HG03064 (cell line): ENCODE data around the gene DNAJB2.
"Not testable (repeated sequence)": the region's sequence is repeated elsewhere in the genome, so short reads cannot be mapped to it uniquely, and the experiment has no call there.

Experiments
- ATAC-seq: cut with Tn5 transposase; IDR thresholded peaks from one replicate; pipeline ENCODE4 v1.9.1; 2021; ENCODE audit warnings: low read depth; ENCODE audit not compliant: unreplicated experiment

The DNAJB2 gene

GRCh38 chr2:219297766-219298456 lies 18.7 kb downstream of the DNAJB2 start:
- ATAC-seq, result no peak

- no peak for ATAC-seq
These were observed 19.7 kb downstream of the DNAJB2 start for GRCh38 chr2:219298759-219299371.

DNA sequence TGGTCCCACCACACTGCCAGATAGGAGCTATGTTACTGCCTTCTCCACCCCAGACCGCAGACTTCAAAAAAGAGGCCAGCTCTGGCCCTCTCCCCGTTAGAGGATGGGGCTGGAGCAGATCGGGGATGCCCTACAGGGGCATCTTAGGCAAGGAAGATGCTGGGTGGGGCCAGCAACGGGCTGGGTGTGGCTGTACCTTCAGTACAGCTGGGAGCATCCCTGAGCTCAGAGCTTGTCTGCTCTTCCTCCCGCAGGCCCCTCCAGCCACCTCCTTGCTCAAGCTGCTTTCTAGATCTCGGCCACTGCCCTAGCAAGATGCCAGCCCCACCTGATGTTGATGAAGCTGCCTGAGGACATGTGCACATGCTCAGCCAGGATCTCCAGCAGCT lies 20.2 kb downstream of the DNAJB2 start:
- no peak for ATAC-seq

- no peak for ATAC-seq
These were observed 20.9 kb downstream of the DNAJB2 start for GRCh38 chr2:219300022-219300421.

DNA sequence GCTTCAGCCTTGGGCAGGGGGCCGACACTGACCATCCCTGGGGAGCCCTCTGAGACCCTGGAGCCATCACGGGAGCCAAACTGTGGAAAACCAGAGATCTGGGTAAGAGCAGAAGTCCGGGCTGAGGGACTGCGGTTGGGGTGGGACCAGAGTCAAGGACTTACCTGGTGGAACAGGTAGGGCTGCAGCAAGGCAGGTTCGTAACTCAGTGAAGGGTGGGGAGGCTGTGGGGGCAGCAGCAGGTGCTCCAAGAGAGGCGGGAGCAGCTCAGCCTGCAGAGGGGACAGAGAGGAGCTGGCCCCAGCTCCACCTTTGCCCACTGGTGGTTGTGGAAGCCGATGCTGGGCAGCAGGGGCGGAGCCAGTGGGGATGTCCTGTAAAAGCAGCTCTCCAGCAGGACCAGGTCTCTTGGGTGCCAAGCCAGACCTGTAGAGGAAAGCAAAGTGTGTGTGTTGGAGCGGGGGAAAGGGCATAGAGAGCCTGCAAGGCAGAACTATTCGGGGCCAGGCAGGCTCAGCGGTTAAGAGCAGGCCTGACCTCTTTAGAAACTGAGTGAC lies 23.3 kb downstream of the DNAJB2 start:
- no peak for ATAC-seq

DNA sequence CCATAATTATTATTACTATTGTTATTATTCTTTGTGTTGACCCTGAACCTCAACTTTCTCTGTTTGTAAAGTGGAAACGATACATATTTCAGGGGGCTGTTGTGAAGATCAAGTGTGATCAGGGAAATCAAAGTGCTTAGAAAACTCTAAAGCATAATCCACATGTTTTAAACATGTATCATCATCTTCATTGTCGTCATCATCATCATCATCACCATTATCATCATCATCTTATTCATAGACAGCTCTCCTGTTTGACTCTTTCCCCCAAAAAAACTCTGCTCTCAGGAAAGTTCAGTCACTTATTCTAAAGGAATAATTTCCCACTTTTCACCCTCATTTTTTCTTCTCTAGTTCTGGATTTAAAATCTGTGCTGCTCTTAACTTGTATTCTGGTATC lies 25.1 kb downstream of the DNAJB2 start:
- ATAC-seq, result no peak

- no peak for ATAC-seq
These were observed 26.9 kb downstream of the DNAJB2 start for GRCh38 chr2:219306047-219306446.

- no peak for ATAC-seq
These were observed 29.3 kb downstream of the DNAJB2 start for GRCh38 chr2:219308142-219309101.

DNA sequence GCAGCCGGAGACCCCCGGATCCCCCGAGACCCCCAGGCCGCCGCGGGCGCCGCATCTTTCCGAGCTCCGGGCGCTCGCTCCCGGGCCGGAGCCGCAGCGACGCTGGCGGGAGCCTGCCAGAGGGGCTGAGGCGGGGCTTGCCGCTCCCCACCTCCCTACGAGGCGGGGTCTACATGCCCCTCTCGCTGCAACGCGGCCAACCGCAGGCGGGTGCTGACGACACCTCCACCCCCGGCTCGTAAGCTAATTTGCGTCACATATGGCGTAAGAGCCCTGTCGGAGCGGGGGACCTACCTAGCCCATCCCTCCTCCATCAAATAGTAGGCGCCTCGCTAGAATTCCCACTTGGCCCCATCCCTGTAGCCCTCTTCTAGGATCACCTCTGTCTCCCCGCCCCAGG lies 30.1 kb downstream of the DNAJB2 start, which contains the start of gene PTPRN:
Gene PTPRN (minus strand): TSS at position 124 of the 400 bp plus-strand sequence. CDS start 69 bp downstream, at position 55.
- ATAC-seq, result no peak

- not testable (repeated sequence) for ATAC-seq
These were observed 33.6 kb downstream of the DNAJB2 start for GRCh38 chr2:219312683-219313263.

GRCh38 chr2:219314804-219315468 lies 35.8 kb downstream of the DNAJB2 start:
- ATAC-seq, result no peak

GRCh38 chr2:219323434-219323833 lies 44.3 kb downstream of the DNAJB2 start:
- ATAC-seq, result no peak

DNA sequence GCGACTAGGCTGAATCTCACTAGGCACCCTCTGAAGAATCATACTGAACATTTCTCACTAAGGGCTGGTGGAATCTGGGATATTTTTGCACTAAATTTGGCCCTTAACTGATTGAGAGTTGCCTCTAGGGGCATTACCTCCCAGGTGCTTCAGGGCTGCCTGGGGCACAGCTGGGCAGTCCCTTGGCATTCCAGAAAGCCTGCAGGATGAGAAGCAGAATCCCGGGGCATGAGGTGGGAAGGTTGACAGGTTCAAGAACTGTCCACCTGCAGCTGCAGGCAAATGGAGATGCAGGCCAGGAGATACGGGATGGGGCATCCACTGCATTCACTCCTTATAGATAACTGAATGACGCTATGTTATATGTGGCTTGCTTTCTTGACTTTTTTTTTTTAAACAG lies 46.0 kb downstream of the DNAJB2 start:
- ATAC-seq, result no peak

- no peak for ATAC-seq
These were observed 46.6 kb downstream of the DNAJB2 start for GRCh38 chr2:219325657-219326315.

DNA sequence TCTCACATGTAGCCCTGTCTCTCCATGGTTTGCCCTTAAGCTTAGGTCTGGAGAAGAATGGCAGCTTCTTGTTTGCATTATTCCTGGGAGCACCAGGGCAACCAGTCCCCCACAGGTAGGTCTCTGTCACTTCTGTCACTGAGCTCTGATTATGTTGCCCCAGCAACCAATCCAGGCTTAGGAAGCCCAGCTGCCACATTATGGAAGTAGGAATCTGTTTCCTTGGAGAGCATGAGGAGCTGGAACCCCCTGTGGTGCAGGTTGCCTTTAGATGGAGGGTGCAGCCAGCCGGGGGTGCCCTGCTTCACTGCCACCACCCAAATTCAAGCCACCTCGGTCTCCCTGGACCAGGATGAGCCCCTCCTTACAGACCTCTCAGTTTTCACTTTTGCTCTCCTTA lies 48.6 kb downstream of the DNAJB2 start:
- no peak for ATAC-seq

DNA sequence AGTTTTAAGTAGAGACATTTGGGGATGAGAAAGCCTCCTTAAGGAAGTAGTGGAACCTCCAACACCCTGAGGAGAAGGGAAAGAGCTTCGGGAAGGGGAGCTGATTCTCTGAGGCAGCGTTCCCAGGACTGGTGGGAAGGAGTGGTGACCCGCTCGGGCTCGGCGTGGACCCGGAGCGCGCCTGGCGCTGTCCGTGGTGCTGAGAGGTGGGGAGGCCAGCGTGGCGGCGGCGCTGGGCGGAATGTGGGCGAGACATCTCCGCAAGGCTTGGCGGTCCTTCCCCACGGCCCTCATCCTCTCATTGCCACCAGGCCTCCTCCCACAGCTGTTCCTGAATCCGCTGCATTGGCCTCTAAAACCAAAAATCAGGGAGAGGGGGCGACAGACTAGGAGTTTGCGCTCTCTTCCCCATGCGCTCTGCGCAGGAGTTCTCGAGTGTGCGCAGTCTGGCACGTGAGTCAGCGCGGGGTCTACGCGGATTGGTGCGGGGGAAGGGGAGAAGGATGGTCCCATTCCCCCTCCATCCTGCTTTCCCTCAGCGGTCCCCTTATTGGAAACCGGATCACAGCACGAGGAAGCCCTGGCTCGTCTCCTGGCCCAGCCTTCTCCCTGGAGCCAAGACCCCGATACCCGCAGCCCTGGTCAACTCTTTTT lies 52.5 kb downstream of the DNAJB2 start:
- ATAC-seq, result no peak

DNA sequence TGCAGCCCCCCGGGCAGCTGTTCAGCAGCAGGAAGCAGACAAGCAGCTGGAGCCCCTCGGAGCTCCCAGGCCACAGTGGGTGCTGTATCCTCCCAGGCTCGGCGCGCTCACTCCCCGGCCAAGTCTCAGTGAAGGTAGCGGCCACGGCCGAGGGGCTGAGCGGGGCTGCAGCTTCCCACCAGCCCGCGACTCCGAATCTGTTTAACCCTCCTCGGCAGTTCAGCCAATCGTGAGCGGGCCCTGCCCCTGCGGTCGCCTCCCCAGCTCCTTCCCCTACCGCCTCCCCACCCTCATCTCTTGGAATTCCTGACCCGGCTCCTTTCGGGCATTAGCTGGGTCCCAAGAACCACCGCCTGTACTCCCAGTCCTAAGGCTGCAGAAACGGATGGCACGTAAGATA lies 53.4 kb downstream of the DNAJB2 start, which contains the start of gene RESP18:
Gene RESP18 (minus strand): TSS at position 203 of the 400 bp plus-strand sequence.
- ATAC-seq, result no peak

GRCh38 chr2:219334076-219334475 lies 54.9 kb downstream of the DNAJB2 start:
- ATAC-seq, result no peak

DNA sequence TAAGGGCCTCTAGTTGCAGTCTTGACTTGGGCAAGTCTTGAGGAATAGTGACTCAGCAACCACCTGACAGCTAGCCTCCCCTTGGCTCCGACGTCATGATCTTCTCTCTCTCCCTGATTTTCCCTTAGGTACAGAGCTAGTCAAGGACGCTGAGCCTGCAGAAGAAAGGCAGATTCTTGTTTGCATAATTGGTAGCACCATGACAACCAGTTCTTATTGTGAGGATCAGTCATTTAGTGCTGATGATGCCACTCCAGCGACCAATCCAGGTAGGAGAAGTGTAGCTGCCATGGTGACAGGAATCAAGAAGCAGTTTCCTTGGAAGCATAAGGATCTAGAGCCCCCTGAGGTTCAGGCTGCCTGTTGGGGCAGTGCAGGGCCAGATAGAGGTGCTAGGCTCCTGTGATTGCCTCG lies 56.2 kb downstream of the DNAJB2 start:
- ATAC-seq, result no peak
